GM21723 (cell line): Measurements from ENCODE around the gene ALDH9A1.

Source experiments
- ATAC-seq: cut with Tn5 transposase; IDR thresholded peaks from one replicate; pipeline ENCODE4 v1.9.1; 2021; ENCODE audit warnings: mild to moderate bottlenecking, moderate library complexity; ENCODE audit not compliant: unreplicated experiment

Gene ALDH9A1

DNA sequence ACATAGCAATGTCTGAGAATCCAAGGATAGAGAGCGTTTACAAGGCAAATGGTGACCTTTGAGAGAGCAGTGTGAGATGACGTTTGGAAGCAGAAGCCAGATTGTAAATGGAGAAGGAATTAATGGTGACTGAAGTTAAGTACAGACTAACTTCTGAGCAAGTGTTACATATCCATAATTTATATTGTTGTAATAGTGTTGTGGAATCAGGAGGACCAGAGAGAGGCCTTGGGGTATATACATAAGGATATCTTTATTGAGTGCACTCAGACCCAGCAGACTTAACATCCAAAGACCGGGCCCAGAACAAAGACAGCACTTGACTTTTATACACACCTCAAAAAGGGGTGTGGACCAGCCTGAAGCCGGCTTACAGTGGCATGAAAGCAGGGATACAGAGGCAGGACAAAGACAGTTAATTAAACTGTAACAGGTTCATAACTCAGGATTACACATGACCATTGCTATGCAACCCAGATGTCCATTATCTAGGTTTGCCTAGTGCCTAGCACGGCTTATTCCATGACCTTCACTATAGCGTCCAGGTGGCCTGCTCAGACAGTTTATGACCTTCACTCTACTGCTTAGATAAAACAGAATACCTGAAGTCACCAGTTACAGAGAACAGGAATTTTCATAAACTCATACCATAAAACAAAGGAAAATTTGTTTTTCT is 70.1 kb downstream of the ALDH9A1 start:
- no peak for ATAC-seq

DNA sequence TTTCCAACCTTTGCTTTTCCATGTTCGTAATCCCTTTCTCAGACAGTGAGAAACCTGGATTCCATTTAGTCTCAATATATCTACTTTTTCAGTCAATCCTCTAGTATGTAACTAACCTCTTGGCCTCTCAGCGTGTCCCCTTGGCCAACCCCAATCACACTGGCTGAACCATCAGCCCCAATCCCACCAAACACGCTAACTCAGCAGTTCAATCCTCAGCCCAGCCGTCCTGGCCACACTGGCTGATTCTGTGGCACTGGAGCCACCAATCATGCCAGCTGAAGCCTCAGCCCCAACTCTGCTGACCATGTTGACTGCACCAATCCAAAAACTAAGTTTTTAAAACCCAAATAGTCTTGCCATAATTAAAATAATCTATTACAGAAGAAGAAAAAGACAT is 73.9 kb downstream of the ALDH9A1 start:
- ATAC-seq, result no peak

GRCh38 chr1:165623624-165624023 is 74.7 kb downstream of the ALDH9A1 start:
- ATAC-seq, result no peak

DNA sequence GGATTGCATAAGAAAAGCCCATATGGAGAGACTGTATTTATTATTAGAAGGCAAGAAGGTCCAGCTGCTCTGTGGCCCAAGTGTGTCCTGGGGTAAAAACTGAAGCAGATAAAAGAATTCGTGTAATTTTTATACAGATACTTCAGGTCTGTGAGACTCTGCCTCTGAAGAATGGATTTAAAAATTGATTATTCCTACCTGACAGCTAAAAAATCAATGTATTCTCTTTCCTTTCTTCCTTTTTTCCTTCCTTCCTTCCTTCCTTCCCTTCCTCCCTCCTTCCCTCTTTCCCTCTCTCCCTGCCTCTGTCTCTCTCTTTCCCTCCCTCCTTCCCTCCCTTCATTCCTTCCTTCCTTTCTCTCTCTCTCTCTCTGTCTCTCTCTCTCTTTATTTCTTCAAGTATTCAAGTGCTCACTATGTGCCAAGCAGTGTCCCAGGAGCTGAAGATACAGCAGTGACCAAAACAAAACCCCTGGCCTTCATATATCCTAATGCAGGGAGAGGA is 78.7 kb downstream of the ALDH9A1 start:
- no peak for ATAC-seq

DNA sequence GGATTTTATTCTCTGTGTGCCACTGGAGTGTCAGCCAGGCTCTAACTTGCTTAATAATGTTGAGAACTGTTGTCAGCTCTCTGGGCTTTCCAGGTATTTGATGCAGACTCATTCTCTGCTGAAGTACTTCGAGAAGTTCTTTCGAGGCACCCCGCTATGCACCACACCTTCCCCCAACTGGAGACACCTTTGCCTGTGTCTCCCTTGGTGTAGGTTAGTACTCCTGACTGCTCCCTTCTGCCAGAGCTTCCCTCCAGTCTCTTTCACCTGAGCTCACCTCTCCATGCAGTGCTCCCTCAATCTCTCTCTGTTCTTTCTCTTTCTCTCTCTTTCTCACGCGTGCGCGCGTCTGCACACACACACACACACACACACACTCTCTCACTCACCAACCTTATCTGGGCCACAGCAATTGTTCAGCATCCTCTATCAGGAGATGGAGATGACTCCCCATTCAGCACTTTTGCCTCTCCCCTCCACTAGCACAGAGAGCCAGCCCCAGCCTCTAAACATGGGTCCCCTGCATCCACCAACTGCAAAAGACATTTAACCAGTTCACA is 81.3 kb downstream of the ALDH9A1 start:
- no peak for ATAC-seq

DNA sequence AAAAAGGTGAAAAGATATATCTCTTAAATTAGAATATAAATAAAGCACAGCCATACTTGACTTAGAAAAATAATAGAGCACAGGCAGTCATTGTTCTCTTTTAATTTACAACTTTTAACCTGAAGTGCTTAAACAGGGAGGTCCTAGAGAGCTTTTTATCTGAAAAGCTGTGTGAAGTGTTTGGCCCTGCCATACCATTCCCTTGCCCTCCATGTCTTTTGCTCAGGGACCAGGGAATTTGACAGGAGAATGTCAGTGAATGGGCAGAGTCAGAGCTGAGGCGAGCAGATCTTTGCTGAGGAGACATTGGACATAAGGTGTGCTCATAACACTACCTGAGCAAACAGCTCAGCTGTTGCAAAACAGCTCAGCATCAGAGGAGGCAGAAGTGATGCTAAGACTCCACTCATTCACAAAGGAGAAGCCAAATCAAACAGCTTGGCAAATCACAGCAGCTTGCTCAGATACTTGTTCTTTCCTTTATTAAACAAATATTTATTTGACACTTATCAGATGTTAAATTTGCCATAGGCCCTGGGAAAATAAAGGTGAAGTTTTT is 82.2 kb downstream of the ALDH9A1 start:
- ATAC-seq, result no peak
